K562 (cell line): Measurements from ENCODE around the gene ADGRD1. TPM values are rescaled to one million over a fixed set of nuclear protein-coding genes. Genes with fewer than 3 reads are reported as not detected.

Experiments
- ATAC-seq: fragments of 200-7000 bp; cut with Tn5 transposase; 3 replicates; pipeline ENCODE4 v1.9.1; 2020; ENCODE audit warnings: moderate library complexity
- BruUV-seq: library from RNA; stranded (reverse); fragments of 400-500 nt; replicated peaks from 2 replicates; lab custom pipeline; 2021; lab: Mats Ljungman, UMichigan
- CTCF ChIA-PET: fragments of 300-600 bp; formaldehyde crosslinking; extraction: SDS; loops from one replicate; lab custom pipeline; 2021; ENCODE audit warnings: low intra/inter-chr PET ratio; lab: Yijun Ruan, JAX
- POLR2A ChIA-PET: fragments of 300-600, 350-650 bp; sonication (Branson Sonifier 250); formaldehyde crosslinking; extraction: SDS; loops from one replicate; lab custom pipeline; 2021; ENCODE audit warnings: antibody characterized with exemption, inconsistent platforms; lab: Yijun Ruan, JAX
- DNase-seq, 4 experiments: peaks; one replicate each; pipeline versions ENCODE4 v3.0.0 to v3.0.0-alpha.2; 2011 to 2018; ENCODE audit warnings: low spot score in 3 of 4, mixed read lengths in 3 of 4; ENCODE audit errors: extremely low read depth in 1 of 4
- FAIRE-seq: peaks from 2 replicates; lab custom pipeline; 2011; peaks lifted over from hg19 to GRCh38; lab: Jason Lieb, UNC
- H2AFZ ChIP-seq: 2 replicates; pipeline ENCODE4 v1.6.0; 2011; ENCODE audit warnings: low read depth, low read length, control low read depth, inconsistent platforms
- H3K27ac ChIP-seq: fragments of 200-600 bp; 3 replicates; pipeline ENCODE4 v1.8.0; 2011; ENCODE audit warnings: low read depth, mild to moderate bottlenecking, control low read depth, inconsistent platforms, low read length, moderate library complexity, mixed read lengths; ENCODE audit errors: extremely low read depth
- H3K27me3 ChIP-seq, 2 experiments: fragments of 300-600 bp in 1 of 2; 2 replicates in 1 of 2; 3 replicates in 1 of 2; pipeline versions ENCODE4 v1.6.0 to v1.8.0; 2011; ENCODE audit warnings: inconsistent platforms in 2 of 2, low read length in 2 of 2, mild to moderate bottlenecking in 1 of 2, mixed read lengths in 1 of 2, moderate library complexity in 1 of 2; ENCODE audit not compliant: control insufficient read depth in 2 of 2, insufficient read depth in 2 of 2
- H3K36me3 ChIP-seq: fragments of 300-600 bp; 3 replicates; pipeline ENCODE4 v1.8.0; 2011; ENCODE audit warnings: mild to moderate bottlenecking, low read length, inconsistent platforms; ENCODE audit not compliant: control insufficient read depth, insufficient read depth
- H3K4me1 ChIP-seq, 2 experiments: fragments of 200-600 bp in 1 of 2; replicated peaks in 1 of 2; 2 replicates in 1 of 2; 3 replicates in 1 of 2; pipeline versions ENCODE4 v1.5.1 to v1.8.0; 2011; ENCODE audit warnings: inconsistent platforms in 2 of 2, low read length in 2 of 2, mild to moderate bottlenecking in 1 of 2, mixed read lengths in 1 of 2, moderate library complexity in 1 of 2; ENCODE audit not compliant: control insufficient read depth in 2 of 2, insufficient read depth in 2 of 2
- H3K4me2 ChIP-seq: 2 replicates; pipeline ENCODE4 v1.6.1; 2011; ENCODE audit warnings: low read length, control low read depth, inconsistent platforms, mixed read lengths; ENCODE audit not compliant: insufficient read depth
- H3K4me3 ChIP-seq: fragments of 200-600 bp; sonication (generic), shearing (Covaris generic); 2 replicates; pipeline ENCODE4 v1.5.1; 2016; ENCODE audit warnings: control low read depth, inconsistent platforms
- H3K79me2 ChIP-seq: fragments of 200-600 bp; 3 replicates; pipeline ENCODE4 v1.8.0; 2011; ENCODE audit warnings: low read length, inconsistent platforms; ENCODE audit not compliant: control insufficient read depth, insufficient read depth
- H3K9ac ChIP-seq, 2 experiments: 2 replicates each; pipeline versions ENCODE4 v1.6.0 to v1.6.1; 2011; ENCODE audit warnings: low read depth in 2 of 2, low read length in 2 of 2, control low read depth in 1 of 2, inconsistent platforms in 1 of 2, mild to moderate bottlenecking in 1 of 2, mixed read lengths in 1 of 2; ENCODE audit not compliant: insufficient read depth in 1 of 2
- H3K9me1 ChIP-seq: one replicate; pipeline ENCODE4 v1.6.0; 2011; ENCODE audit warnings: inconsistent platforms, mild to moderate bottlenecking, low read length, moderate library complexity; ENCODE audit not compliant: control insufficient read depth, insufficient read depth
- H3K9me3 ChIP-seq: replicated peaks from 2 replicates; pipeline ENCODE4 v1.5.1; 2011; ENCODE audit warnings: low read depth, low read length, inconsistent platforms; ENCODE audit not compliant: control insufficient read depth, insufficient read depth
- H4K20me1 ChIP-seq: replicated peaks from 2 replicates; pipeline ENCODE4 v1.6.1; 2011; ENCODE audit warnings: low read length, inconsistent platforms, mixed read lengths; ENCODE audit not compliant: control insufficient read depth, insufficient read depth
- CREM ChIP-seq: IDR thresholded peaks from 2 replicates; pipeline ENCODE4 v1.6.1; 2014; ENCODE audit warnings: antibody characterized with exemption, low read depth
- FOXP1 ChIP-seq: sonication (generic); formaldehyde crosslinking; IDR thresholded peaks from 2 replicates; pipeline ENCODE4 v1.8.0; 2022; ENCODE audit warnings: mild to moderate bottlenecking, missing genetic modification reagents
- HDAC8 ChIP-seq: fragments of 450-650 bp; IDR thresholded peaks from 2 replicates; pipeline ENCODE4 v1.6.1; 2016; ENCODE audit warnings: mild to moderate bottlenecking, missing genetic modification characterization, moderate library complexity, missing compliant biosample characterization
- HNRNPUL1 ChIP-seq: fragments of 200-400 bp; formaldehyde crosslinking; IDR thresholded peaks from 2 replicates; pipeline ENCODE4 v1.6.1; 2017; ENCODE audit warnings: low read length
- MTF1 ChIP-seq: fragments of 250-450 bp; sonication (Bioruptor Pico); IDR thresholded peaks from 2 replicates; pipeline ENCODE4 v1.9.0; 2021; ENCODE audit warnings: moderate library complexity, mild to moderate bottlenecking, inconsistent platforms, borderline replicate concordance
- PHF21A ChIP-seq: fragments of 450-650 bp; IDR thresholded peaks from 2 replicates; pipeline ENCODE4 v1.6.1; 2017; ENCODE audit warnings: low read depth, borderline replicate concordance
- PML ChIP-seq: IDR thresholded peaks from 2 replicates; pipeline ENCODE4 v1.6.1; 2012; ENCODE audit warnings: low read length, inconsistent platforms
- PTTG1 ChIP-seq: fragments of 450-650 bp; IDR thresholded peaks from 2 replicates; pipeline ENCODE4 v1.6.1; 2016; ENCODE audit warnings: low read depth, mild to moderate bottlenecking, missing genetic modification characterization, missing compliant biosample characterization
- SMARCA4 ChIP-seq: fragments of 450-650 bp; IDR thresholded peaks from 2 replicates; pipeline ENCODE4 v1.6.1; 2016
- ZNF146 ChIP-seq: IDR thresholded peaks from one replicate; pipeline ENCODE4 v1.6.1; 2018; ENCODE audit warnings: missing compliant biosample characterization; ENCODE audit not compliant: unreplicated experiment
- ZNF347 ChIP-seq: fragments of 450-650 bp; formaldehyde crosslinking; IDR thresholded peaks from 2 replicates; pipeline ENCODE4 v1.4.0; 2020; ENCODE audit warnings: low read depth, mild to moderate bottlenecking, moderate library complexity
- ZNF408 ChIP-seq: fragments of 250-450 bp; sonication (Bioruptor Pico); IDR thresholded peaks from 2 replicates; pipeline ENCODE4 v1.4.0; 2020; ENCODE audit warnings: low read depth, mild to moderate bottlenecking, moderate library complexity
- WGBS: fragments of 100-300 bp; shearing (Covaris generic); methylation state at CpG from one replicate; pipeline ENCODE4 v1.1.6; 2016; ENCODE audit warnings: low coverage, mixed read lengths; ENCODE audit not compliant: insufficient coverage; ENCODE audit errors: missing lambda C conversion rate; 5-methylcytosine and 5-hydroxymethylcytosine counted together
- in situ Hi-C: fragments of 300-500 bp; cut with MboI; formaldehyde crosslinking; loops from 4 replicates; pipeline ENCODE4 v1.15.0; 2018; ENCODE audit warnings: inconsistent platforms, mixed read lengths
- intact Hi-C: fragments of 100-400 bp; cut with micrococcal nuclease; formaldehyde crosslinking; loops from 2 replicates; pipeline ENCODE4 v1.14.2; 2022
- polyA plus RNA-seq, 8 experiments: library from polyadenylated mRNA; depleted of rRNA in 4 of 8; stranded (reverse) in 5 of 8; unstranded in 3 of 8; fragments of >200 nt; fragmentation: Nextera tagmentation in 2 of 8; fragmentation: Illumina TruSeq in 1 of 8; extraction: Ambion mirVana in 2 of 8; extraction: Trizol in 1 of 8; gene quantifications; 2 replicates each; pipeline versions ENCODE4 v1.2.1 to v1.2.3, GENCODE V29; 2011 to 2014; ENCODE audit warnings: inconsistent platforms in 1 of 8, missing spikeins in 1 of 8
- total RNA-seq, 7 experiments: library from RNA; depleted of rRNA in 6 of 7; stranded (reverse); fragments of >200 nt in 6 of 7; fragmentation: Illumina TruSeq in 2 of 7; extraction: Trizol in 2 of 7; gene quantifications; 2 replicates each; pipeline versions ENCODE4 v1.2.1 to v1.2.3, GENCODE V29; 2011 to 2021; ENCODE audit warnings: low replicate concordance in 1 of 7

The ADGRD1 gene
- total and polyA plus RNA-seq, 9 of the 15 experiments (the other 6 are each of a cell fraction or from before 2014, with no cell fraction given), result 1.7 to 11.7 (median 3.3) TPM

DNA sequence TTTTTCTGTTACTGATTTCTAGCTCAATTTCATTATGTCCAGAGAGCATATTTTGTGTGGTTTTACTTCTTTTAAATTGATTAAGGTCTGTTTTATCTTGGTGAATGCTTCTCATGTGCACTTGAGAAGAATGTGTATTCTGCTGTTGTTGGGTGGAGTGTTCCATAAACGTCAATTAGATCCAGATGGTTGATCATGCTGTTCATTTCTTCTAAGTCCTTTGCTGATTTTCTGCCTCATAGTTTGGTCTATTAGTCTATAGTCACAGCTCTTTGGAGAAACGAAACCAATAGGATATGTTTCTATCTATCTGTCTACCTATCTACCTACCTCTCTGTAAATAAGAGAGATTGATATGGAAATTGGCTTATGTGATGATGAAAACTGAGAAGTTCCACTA, 17.1 kb upstream of the ADGRD1 start:
- POLR2A ChIA-PET, result no interaction called here
- peaks cover 5 to 7% of the 10 kb centered on the region in 2 experiments; a peak in 1 of 5 replicates for H3K4me1 ChIP-seq
- TF ChIP-seq ZNF408 (CRISPR knock-in tag) (no peak), PTTG1 (tag) (no peak)
- TF ChIP-seq, all 486 proteins: peak for 0
- in situ Hi-C loops, result no loop called here
- H3K27ac ChIP-seq, result no peak overlapping the region
- H4K20me1 ChIP-seq, result no peaks in the 10 kb centered on the region
- H3K4me2 ChIP-seq, result no peak overlapping the region
- CTCF ChIA-PET, result no interaction called here
- no peaks in the 10 kb centered on the region; the same call in 1 of the 2 replicates for H3K9me3 ChIP-seq
- H3K27me3 ChIP-seq, result peaks cover 29 to 30% of the 10 kb centered on the region in 2 experiments; a peak in 4 of 5 replicates
- BruUV-seq, result no TSS peak
- intact Hi-C loops, result no loop called here
- no peak overlapping the region for H2AFZ ChIP-seq
- H3K9ac ChIP-seq, result no peak overlapping the region
- H3K4me3 ChIP-seq, result no peak overlapping the region
- no peaks in the 10 kb centered on the region for H3K36me3 ChIP-seq
- H3K79me2 ChIP-seq, result no peaks in the 10 kb centered on the region
- FAIRE-seq (no peak), DNase-seq (no peak), ATAC-seq (no peak)
- WGBS, result 0% methylated on average over 2 of the region's 2 CpGs
- H3K9me1 ChIP-seq, result no peaks in the 10 kb centered on the region

DNA sequence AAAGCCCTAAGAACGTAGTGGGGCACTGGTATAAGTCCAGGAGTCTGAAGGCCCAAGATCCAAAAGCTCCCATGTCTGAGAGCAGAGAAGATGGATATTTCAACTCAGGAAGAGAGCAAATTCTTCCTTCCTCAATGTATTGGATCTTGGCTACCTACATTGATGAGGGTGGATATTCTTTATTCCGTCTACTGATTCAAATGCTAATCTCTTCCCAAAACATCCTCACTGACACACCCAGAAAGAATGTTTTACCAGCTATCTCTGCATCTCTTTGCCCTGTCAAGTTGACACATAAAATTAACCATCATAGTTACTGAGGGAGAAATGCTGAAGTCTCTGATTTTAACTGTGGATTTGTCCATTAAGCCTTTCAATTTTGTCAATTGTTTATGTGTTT, 16.6 kb upstream of the ADGRD1 start:
- no peaks in the 10 kb centered on the region; the same call in 1 of the 2 replicates for H3K9me3 ChIP-seq
- H2AFZ ChIP-seq, result no peak overlapping the region
- H3K27me3 ChIP-seq, result peaks cover 25 to 27% of the 10 kb centered on the region in 2 experiments; a peak in 4 of 5 replicates
- ATAC-seq, result no peak
- no peaks in the 10 kb centered on the region for H3K79me2 ChIP-seq
- no TSS peak for BruUV-seq
- ChIA-PET CTCF (no interaction called here), POLR2A (no interaction called here)
- H3K4me2 ChIP-seq, result no peak overlapping the region
- H3K9me1 ChIP-seq, result no peaks in the 10 kb centered on the region
- FAIRE-seq, result no peak
- no peak overlapping the region for H3K4me3 ChIP-seq
- H3K36me3 ChIP-seq, result no peaks in the 10 kb centered on the region
- in situ Hi-C loops (no loop called here), intact Hi-C loops (no loop called here)
- DNase-seq, result no peak
- 0% methylated on average over 2 of the region's 2 CpGs for WGBS
- H3K4me1 ChIP-seq, result peaks cover 5 to 7% of the 10 kb centered on the region in 2 experiments; a peak in 1 of 5 replicates
- H3K27ac ChIP-seq, result no peak overlapping the region
- H3K9ac ChIP-seq, result no peak overlapping the region
- TF ChIP-seq FOXP1 (CRISPR knock-in tag) (no peak), HDAC8 (tag) (no peak), PML (no peak), MTF1 (CRISPR knock-in tag) (no peak), PHF21A (no peak), ZNF146 (no peak), SMARCA4 (no peak), HNRNPUL1 (no peak), CREM (no peak), ZNF347 (CRISPR knock-in tag) (no peak)
- H4K20me1 ChIP-seq, result no peaks in the 10 kb centered on the region
